ENCODE data around the gene TCTN3. TPM values are rescaled to one million over a fixed set of nuclear protein-coding genes. Genes with fewer than 3 reads are reported as not detected.

Gene TCTN3
- total RNA-seq, 2 experiments from 2014 or later: 17.6 to 20.5 TPM

GRCh38 chr10:95656291-95657164 lies 37.2 kb downstream of the TCTN3 start, which contains the start of gene ALDH18A1:
Gene ALDH18A1 (minus strand): TSS chr10:95656711. CDS start chr10:95653377, 3,334 bp downstream.
- H3K4me1 Mint-ChIP-seq (ENCODE audit: low read depth): peaks cover 29% of the 10 kb centered on the region
- intact Hi-C loops (cut with micrococcal nuclease): no loop called here
- peaks cover 34% of the 10 kb centered on the region for H3K36me3 Mint-ChIP-seq (ENCODE audit: low read depth)
- TF ChIP-seq CTCF (IDR thresholded peaks at IDR 0.05): no peak
- H3K4me3 Mint-ChIP-seq: peak within 1 kb of the TSS; percentile 99
- ChIA-PET CTCF (interaction anchor here (1.3 kb wide), 1 partner anchor 37 kb away, joined by 8 read pairs; the partner anchor contains the start of gene TCTN3), POLR2A (interaction anchor here (1.2 kb wide), 1 partner anchor 37 kb away, joined by 6 read pairs; the partner anchor contains the start of gene TCTN3)
- peak; percentile 93 for DNase-seq
- ATAC-seq: peak; percentile 96
- peaks cover 6% of the 10 kb centered on the region for H3K9me3 Mint-ChIP-seq
- H3K27me3 Mint-ChIP-seq: no peaks in the 10 kb centered on the region
- H3K27ac Mint-ChIP-seq: peak within 1 kb of the TSS; percentile 97

- no peak for TF ChIP-seq CTCF (IDR thresholded peaks at IDR 0.05)
- H3K9me3 Mint-ChIP-seq: peaks cover 11% of the 10 kb centered on the region
- intact Hi-C loops (cut with micrococcal nuclease): no loop called here
- peak; percentile 41 for DNase-seq
- peak overlapping the region; percentile 97 for H3K27ac Mint-ChIP-seq
- H3K27me3 Mint-ChIP-seq: no peaks in the 10 kb centered on the region
- peaks cover 41% of the 10 kb centered on the region for H3K36me3 Mint-ChIP-seq (ENCODE audit: low read depth)
- ATAC-seq: peak; percentile 22
- CTCF ChIA-PET: interaction anchor here (1.3 to 1.9 kb wide), 2 partner anchors 38 kb away, joined by 8 to 9 read pairs; partner anchors contain the start of gene TCTN3
- POLR2A ChIA-PET: interaction anchor here (1.0 to 1.2 kb wide), 2 partner anchors 38 to 171 kb away, joined by 3 to 6 read pairs; partner anchors contain the start of gene TCTN3
- H3K4me3 Mint-ChIP-seq: peak overlapping the region; percentile 99
- peaks cover 29% of the 10 kb centered on the region for H3K4me1 Mint-ChIP-seq (ENCODE audit: low read depth)
Observed at GRCh38 chr10:95655571-95656290, 38.0 kb downstream of the TCTN3 start.

- Mint-ChIP-seq H3K27me3 (no peaks in the 10 kb centered on the region), H3K4me3 (no peak overlapping the region), H3K27ac (no peak overlapping the region), H3K36me3 (ENCODE audit: low read depth) (peaks cover 53% of the 10 kb centered on the region), H3K4me1 (ENCODE audit: low read depth) (peaks cover 33% of the 10 kb centered on the region), H3K9me3 (peaks cover 13% of the 10 kb centered on the region)
- ChIA-PET CTCF (interaction anchor here (1.9 kb wide), 1 partner anchor 40 kb away, joined by 9 read pairs; the partner anchor contains the start of gene TCTN3), POLR2A (no interaction called here)
- intact Hi-C loops (cut with micrococcal nuclease): no loop called here
- DNase-seq (no peak), ATAC-seq (no peak)
- TF ChIP-seq CTCF (IDR thresholded peaks at IDR 0.05): no peak
Observed at GRCh38 chr10:95653895-95654294, 39.8 kb downstream of the TCTN3 start.

GRCh38 chr10:95651346-95652060 lies 42.2 kb downstream of the TCTN3 start:
- DNase-seq (no peak), ATAC-seq (no peak)
- POLR2A ChIA-PET: no interaction called here
- H3K36me3 Mint-ChIP-seq (ENCODE audit: low read depth): peaks cover 69% of the 10 kb centered on the region
- H3K27ac Mint-ChIP-seq: no peak overlapping the region
- H3K4me3 Mint-ChIP-seq: no peak overlapping the region
- peaks cover 10% of the 10 kb centered on the region for H3K9me3 Mint-ChIP-seq
- intact Hi-C loops (cut with micrococcal nuclease): no loop called here
- TF ChIP-seq CTCF (IDR thresholded peaks at IDR 0.05): no peak
- CTCF ChIA-PET: interaction anchor here (0.7 to 1.9 kb wide), 2 partner anchors 42 kb away, joined by 3 to 7 read pairs; partner anchors contain the start of gene TCTN3
- peaks cover 29% of the 10 kb centered on the region for H3K4me1 Mint-ChIP-seq (ENCODE audit: low read depth)
- H3K27me3 Mint-ChIP-seq: no peaks in the 10 kb centered on the region
